Stimulated activated CD8-positive, alpha-beta memory T cell treated with anti-CD3 and anti-CD28 coated beads, Interleukin-7, amount 100 ng/mL, for 24 hours (primary cell): ENCODE measurements around the gene PROKR1.
"Not testable (repeated sequence)": the region's sequence is repeated elsewhere in the genome, so short reads cannot be mapped to it uniquely, and the experiment has no call there.

ENCODE experiments used
- DNase-seq: peaks from one replicate; pipeline ENCODE4 v3.0.0-alpha.2; 2020; ENCODE audit warnings: low read depth

PROKR1 gene

GRCh38 chr2:68658266-68658665 lies 14.9 kb downstream of the PROKR1 start:
- DNase-seq, result no peak

GRCh38 chr2:68659081-68659480 lies 15.7 kb downstream of the PROKR1 start:
- DNase-seq, result no peak

- no peak for DNase-seq
These were observed 17.3 kb downstream of the PROKR1 start for GRCh38 chr2:68660658-68661057.

GRCh38 chr2:68662466-68662865 lies 19.1 kb downstream of the PROKR1 start:
- no peak for DNase-seq

- DNase-seq, result no peak
These were observed 20.2 kb downstream of the PROKR1 start for GRCh38 chr2:68663371-68664156.

- no peak for DNase-seq
These were observed 24.0 kb downstream of the PROKR1 start for GRCh38 chr2:68667371-68667770.

GRCh38 chr2:68669651-68670050 lies 26.3 kb downstream of the PROKR1 start:
- no peak for DNase-seq

- no peak for DNase-seq
These were observed 28.6 kb downstream of the PROKR1 start for GRCh38 chr2:68671961-68672360.

GRCh38 chr2:68673631-68674030 lies 30.3 kb downstream of the PROKR1 start:
- DNase-seq, result no peak

GRCh38 chr2:68675470-68675869 lies 32.1 kb downstream of the PROKR1 start:
- no peak for DNase-seq

- not testable (repeated sequence) for DNase-seq
These were observed 34.5 kb downstream of the PROKR1 start for GRCh38 chr2:68677837-68678236.

- not testable (repeated sequence) for DNase-seq
These were observed 36.0 kb downstream of the PROKR1 start for GRCh38 chr2:68679166-68679916.

GRCh38 chr2:68679917-68680267 lies 36.5 kb downstream of the PROKR1 start:
- not testable (repeated sequence) for DNase-seq

GRCh38 chr2:68684197-68684596 lies 40.8 kb downstream of the PROKR1 start:
- DNase-seq, result no peak

- DNase-seq, result no peak
These were observed 42.8 kb downstream of the PROKR1 start for GRCh38 chr2:68686178-68686577.

- DNase-seq, result no peak
These were observed 43.6 kb downstream of the PROKR1 start for GRCh38 chr2:68687018-68687417.

GRCh38 chr2:68689553-68690537 lies 46.5 kb downstream of the PROKR1 start:
- DNase-seq, result no peak

- no peak for DNase-seq
These were observed 47.5 kb downstream of the PROKR1 start for GRCh38 chr2:68690851-68691250.

- DNase-seq, result no peak
These were observed 49.1 kb downstream of the PROKR1 start for GRCh38 chr2:68692511-68692910.

- no peak for DNase-seq
These were observed 50.6 kb downstream of the PROKR1 start for GRCh38 chr2:68693951-68694350.

- no peak for DNase-seq
These were observed 52.6 kb downstream of the PROKR1 start for GRCh38 chr2:68695971-68696370.

GRCh38 chr2:68696554-68696953 lies 53.2 kb downstream of the PROKR1 start:
- no peak for DNase-seq
